ENCODE results near the gene SDR39U1. TPM values are rescaled to one million over a fixed set of nuclear protein-coding genes. Genes with fewer than 3 reads are reported as not detected.

The SDR39U1 gene
- total RNA-seq, 6 experiments from 2014 or later = 24.9 to 32.8 (median 28.3) TPM

DNA sequence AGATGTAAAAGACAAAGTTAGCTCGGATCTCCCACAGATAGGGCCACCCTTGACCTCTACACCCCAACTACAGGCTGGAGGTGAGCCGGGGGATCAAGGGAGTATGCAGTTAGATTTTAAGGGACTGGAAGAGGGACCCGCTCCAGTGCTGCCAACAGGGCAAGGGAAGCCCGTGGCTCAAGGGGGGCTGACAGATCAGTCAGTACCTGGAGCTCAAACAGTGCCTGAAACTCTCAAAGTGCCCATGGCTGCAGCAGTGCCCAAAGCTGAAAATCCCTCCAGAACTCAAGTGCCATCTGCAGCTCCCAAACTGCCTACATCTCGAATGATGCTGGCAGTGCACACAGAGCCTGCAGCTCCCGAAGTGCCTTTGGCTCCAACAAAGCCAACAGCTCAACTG, 33.4 kb downstream of the SDR39U1 start:
- no peaks in the 10 kb centered on the region for H3K36me3 ChIP-seq
- H3K4me3 ChIP-seq = no peak overlapping the region
- DNase-seq = no peak
- H3K27ac ChIP-seq = no peak overlapping the region
- 100% methylated on average over 1 of the region's 6 CpGs for WGBS (ENCODE audit: insufficient coverage, low coverage, low lambda C conversion rate, missing lambda C conversion rate)
- TF ChIP-seq POLR2A (IDR thresholded peaks at IDR 0.05) = no peak
- TF ChIP-seq CTCF (IDR thresholded peaks at IDR 0.05) = no peak
- no peaks in the 10 kb centered on the region for H3K27me3 ChIP-seq
- intact Hi-C loops (cut with DNase I) = no loop called here
- no peak for ATAC-seq
- H3K9me3 ChIP-seq = no peaks in the 10 kb centered on the region
- H3K4me1 ChIP-seq = no peaks in the 10 kb centered on the region

GRCh38 chr14:24408764-24409163, 33.8 kb downstream of the SDR39U1 start:
- TF ChIP-seq CTCF (IDR thresholded peaks at IDR 0.05) (no peak), POLR2A (IDR thresholded peaks at IDR 0.05) (no peak)
- intact Hi-C loops (cut with DNase I) = no loop called here
- no peaks in the 10 kb centered on the region for H3K9me3 ChIP-seq
- H3K27me3 ChIP-seq = no peaks in the 10 kb centered on the region
- no peaks in the 10 kb centered on the region for H3K4me1 ChIP-seq
- H3K36me3 ChIP-seq = no peaks in the 10 kb centered on the region
- WGBS (ENCODE audit: insufficient coverage, low coverage, low lambda C conversion rate, missing lambda C conversion rate) = 50% methylated on average over 2 of the region's 3 CpGs
- DNase-seq (no peak), ATAC-seq (no peak)
- H3K27ac ChIP-seq = no peak overlapping the region
- no peak overlapping the region for H3K4me3 ChIP-seq

DNA sequence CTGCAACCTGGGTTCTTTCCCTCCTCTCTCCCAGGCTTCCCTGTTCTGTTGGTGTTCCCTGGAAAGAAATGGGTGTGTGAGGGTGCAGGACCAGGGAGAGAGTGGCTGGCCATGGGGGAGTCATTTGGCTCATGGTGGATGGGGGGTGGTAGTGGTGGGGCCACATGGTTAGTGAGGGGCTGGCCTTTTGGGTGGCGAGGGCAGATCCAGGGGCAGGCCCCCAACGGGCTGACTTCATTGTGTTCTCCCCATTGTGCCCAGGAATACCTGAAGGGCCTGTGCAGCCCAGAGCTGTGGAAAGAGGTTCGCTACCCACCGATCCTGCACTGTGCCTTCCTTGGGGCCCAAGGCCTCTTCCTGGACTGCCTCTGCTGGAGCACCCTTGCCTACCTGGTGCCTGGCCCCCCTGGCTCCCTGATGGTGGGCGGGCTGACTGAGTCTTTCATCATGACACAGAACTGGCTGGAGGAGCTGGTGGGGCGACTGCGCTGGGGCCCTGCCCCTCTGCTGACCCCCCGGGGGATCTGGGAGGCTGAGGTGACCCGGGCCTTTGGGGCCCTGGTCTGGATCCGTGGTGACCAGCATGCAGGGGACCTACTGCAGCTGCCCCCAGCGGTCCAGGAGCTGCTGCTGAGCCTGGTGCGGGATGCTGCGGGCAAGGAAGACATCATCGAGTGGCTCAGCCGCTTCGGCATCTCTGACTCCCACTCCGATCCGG, 34.8 kb downstream of the SDR39U1 start:
- WGBS (ENCODE audit: insufficient coverage, low coverage, low lambda C conversion rate, missing lambda C conversion rate) = 100% methylated on average over 2 of the region's 18 CpGs
- Histone ChIP-seq H3K4me3 (no peak overlapping the region), H3K27me3 (no peaks in the 10 kb centered on the region), H3K36me3 (no peaks in the 10 kb centered on the region), H3K9me3 (no peaks in the 10 kb centered on the region), H3K4me1 (peaks cover 0 to 3% (median 0%) of the 10 kb centered on the region in 4 donors), H3K27ac (no peak overlapping the region)
- DNase-seq (no peak), ATAC-seq (no peak)
- intact Hi-C loops (cut with DNase I) = no loop called here
- no peak for TF ChIP-seq POLR2A (IDR thresholded peaks at IDR 0.05)
- TF ChIP-seq CTCF (IDR thresholded peaks at IDR 0.05) = no peak

GRCh38 chr14:24406416-24406815, 36.2 kb downstream of the SDR39U1 start:
- WGBS (ENCODE audit: insufficient coverage, low coverage, low lambda C conversion rate, missing lambda C conversion rate) = 92% methylated on average over 6 of the region's 6 CpGs
- no peak for ATAC-seq
- intact Hi-C loops (cut with DNase I) = no loop called here

More at GRCh38 chr14:24406416-24406815, 36.2 kb downstream of the SDR39U1 start:
- H3K27ac ChIP-seq = no peak overlapping the region
- peaks cover 0 to 8% (median 0%) of the 10 kb centered on the region in 4 donors for H3K4me1 ChIP-seq
- H3K27me3 ChIP-seq = no peaks in the 10 kb centered on the region
- DNase-seq = no peak
- no peak for TF ChIP-seq CTCF (IDR thresholded peaks at IDR 0.05)
- TF ChIP-seq POLR2A (IDR thresholded peaks at IDR 0.05) = no peak
- H3K36me3 ChIP-seq = no peaks in the 10 kb centered on the region
- no peaks in the 10 kb centered on the region for H3K9me3 ChIP-seq
- H3K4me3 ChIP-seq = no peak overlapping the region

Measured in right lobe of liver (tissue), 6 donors.